Ishikawa (cell line): ENCODE measurements around the gene SLC28A1.

Source experiments
- CREB1 ChIP-seq: IDR thresholded peaks from 2 replicates; pipeline ENCODE4 v1.6.1; 2012; ENCODE audit warnings: low read depth
- EP300 ChIP-seq: IDR thresholded peaks from 2 replicates; pipeline ENCODE4 v1.6.1; 2012; ENCODE audit warnings: borderline replicate concordance
- MAX ChIP-seq: IDR thresholded peaks from 2 replicates; pipeline ENCODE4 v1.6.1; 2012
- NFIC ChIP-seq: IDR thresholded peaks from 2 replicates; pipeline ENCODE4 v1.6.1; 2012
- RAD21 ChIP-seq: IDR thresholded peaks from 2 replicates; pipeline ENCODE4 v1.6.1; 2012; ENCODE audit warnings: low read depth
- REST ChIP-seq: IDR thresholded peaks from 2 replicates; pipeline ENCODE4 v1.6.1; 2012; ENCODE audit warnings: low read depth, mild to moderate bottlenecking
- TAF1 ChIP-seq: IDR thresholded peaks from 2 replicates; pipeline ENCODE4 v1.6.1; 2012; ENCODE audit warnings: low read depth, mild to moderate bottlenecking
- USF1 ChIP-seq: IDR thresholded peaks from 2 replicates; pipeline ENCODE4 v1.6.1; 2012
- YY1 ChIP-seq: IDR thresholded peaks from 2 replicates; pipeline ENCODE4 v1.6.1; 2012; ENCODE audit warnings: low read depth

GRCh38 chr15:84886211-84886983 lies 1.9 kb downstream of the SLC28A1 start:
- TF ChIP-seq EP300: no peak
- no peak for TF ChIP-seq TAF1
- no peak for TF ChIP-seq REST
- TF ChIP-seq YY1: no peak
- TF ChIP-seq RAD21: no peak
- TF ChIP-seq MAX: no peak
- TF ChIP-seq NFIC: no peak
- no peak for TF ChIP-seq USF1
- no peak for TF ChIP-seq CREB1
